ENCODE measurements around the gene WDR27.
"Not testable (repeated sequence)": the region's sequence is repeated elsewhere in the genome, so short reads cannot be mapped to it uniquely, and the experiment has no call there.

WDR27 gene

DNA sequence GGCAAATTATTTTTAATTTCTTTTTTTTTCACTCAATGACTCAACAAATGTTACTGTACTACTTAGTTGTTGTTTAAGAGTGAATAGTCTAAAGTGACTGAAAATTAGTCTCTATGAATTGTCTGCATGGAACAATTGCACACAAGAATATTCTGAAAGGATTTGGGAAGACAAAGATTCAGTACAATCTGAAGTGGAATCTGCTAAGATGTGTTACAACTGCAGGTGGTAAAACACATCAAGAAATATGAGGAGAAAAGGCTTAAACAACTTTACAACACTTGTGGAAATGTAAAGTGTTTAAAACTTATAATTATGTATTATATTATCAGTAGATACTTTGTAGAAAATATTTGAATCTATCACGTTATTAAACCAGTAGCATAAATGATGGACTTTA lies 193.4 kb downstream of the WDR27 start:
- DNase-seq = no peak

DNA sequence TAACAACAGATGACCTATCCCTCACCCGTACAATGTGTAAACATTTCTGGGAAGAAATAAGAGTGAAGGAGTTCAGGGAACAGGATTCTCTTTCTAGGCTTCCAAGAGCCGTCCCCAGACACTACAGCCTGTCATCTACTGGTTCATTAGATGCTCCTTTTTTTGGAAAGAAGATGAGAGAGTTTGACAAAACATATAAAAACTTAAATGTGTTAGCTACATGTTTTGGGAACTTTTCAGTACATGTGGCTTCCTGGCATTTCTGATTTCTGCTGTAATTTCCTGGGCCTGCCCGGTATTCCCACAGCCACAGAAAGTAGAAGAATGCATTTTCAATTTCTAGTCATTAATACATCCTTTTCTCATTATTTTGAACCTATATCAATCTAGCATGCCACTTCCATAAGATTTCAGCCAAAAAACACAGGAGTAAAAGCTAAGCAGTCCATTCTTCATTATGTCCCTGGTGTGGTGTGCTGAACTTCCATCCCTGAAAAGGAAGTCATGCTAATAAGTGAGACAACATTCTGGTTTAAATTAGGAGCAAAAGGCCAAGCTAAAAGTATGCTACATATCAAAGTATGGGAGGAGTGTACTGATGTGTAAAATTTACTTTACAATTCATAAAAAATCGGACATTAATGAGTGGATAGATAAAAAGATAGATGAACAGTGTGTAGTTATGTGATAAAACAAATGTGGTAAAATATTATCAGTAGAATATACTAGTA lies 198.2 kb downstream of the WDR27 start:
- DNase-seq = no peak

DNA sequence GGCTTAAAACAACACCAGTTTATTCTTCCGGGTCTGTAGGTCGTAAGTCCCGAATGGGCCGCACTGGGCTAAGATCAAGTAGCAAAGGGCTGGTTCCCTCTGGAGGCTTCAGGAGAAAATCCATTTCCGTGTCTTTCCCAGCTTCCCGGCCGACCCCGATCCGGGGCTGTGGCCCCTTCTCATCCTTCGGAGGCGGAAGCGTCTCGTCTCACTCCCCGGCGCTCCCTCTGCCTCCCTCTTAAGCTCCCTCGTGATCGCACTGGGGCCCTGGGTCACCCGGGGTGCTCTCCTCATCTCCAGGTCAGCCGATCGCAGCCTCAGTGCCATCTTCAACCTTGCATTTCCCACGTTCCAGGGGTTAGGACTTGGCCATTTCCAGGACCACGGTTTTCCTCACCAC lies 199.4 kb downstream of the WDR27 start:
- DNase-seq = no peak

DNA sequence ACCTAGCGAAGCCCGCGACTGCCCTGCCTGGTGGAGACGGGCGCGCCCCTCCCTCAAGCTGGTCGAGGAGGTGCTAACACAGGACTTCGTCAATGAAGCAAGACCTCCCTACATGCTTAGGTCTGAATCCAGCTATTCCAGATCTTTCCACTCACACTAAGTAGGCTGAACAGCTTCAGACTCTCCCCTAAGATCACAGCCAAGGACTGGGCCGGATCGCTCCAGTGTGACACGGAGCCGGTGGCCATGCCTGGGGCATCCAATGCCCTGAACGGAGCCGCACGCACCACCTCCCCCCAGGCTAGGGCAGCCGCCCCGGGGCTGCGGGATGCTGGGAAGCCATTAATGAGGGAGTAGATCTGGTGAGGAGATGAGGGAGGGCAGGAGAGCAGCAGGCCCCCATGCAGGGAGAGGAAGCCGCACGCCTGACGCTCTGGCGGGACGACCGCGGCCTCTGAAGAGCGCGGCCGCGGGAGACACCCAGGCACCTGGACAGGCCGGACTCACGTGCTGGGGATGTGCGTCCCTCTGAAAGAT lies 200.0 kb downstream of the WDR27 start:
- no peak for DNase-seq

DNA sequence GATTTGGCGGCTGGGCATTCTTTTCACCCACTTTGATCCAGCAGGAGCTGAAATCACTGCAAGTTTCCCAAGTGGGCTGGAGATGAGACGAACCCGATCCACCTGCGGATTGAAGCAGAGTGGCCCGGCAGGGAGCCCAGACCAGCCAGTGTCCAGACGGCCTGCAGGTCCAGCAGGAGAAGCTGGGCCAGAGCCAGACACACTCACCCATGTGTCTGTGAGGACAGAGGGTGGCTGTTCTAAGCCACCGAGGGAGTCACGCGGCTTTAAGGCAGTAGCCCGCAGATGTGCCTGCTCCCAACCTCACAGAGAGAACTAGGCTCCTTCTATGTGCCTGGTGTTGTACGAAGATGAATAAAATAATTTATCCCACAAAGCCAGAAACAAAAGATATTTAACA lies 200.7 kb downstream of the WDR27 start:
- DNase-seq = no peak

DNA sequence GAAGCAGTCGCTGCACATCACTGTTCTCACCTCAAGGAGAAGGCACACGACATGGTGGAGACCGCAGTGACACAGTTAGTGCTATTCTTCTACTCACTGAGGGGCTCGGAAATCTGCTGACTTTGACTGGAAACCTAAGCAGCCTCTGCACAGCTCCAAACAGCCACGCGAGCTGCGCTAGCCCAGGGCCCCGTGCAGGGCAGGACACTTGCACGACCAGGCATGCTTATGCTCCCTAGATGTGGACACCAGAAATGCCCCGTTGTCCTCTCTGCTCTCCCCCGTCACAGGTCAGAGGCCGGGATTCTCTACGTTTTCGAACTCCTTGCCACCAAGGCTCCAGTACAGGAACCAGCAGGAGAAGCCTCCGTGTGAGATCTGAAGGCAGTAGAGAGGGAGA lies 201.1 kb downstream of the WDR27 start:
- DNase-seq = no peak

DNA sequence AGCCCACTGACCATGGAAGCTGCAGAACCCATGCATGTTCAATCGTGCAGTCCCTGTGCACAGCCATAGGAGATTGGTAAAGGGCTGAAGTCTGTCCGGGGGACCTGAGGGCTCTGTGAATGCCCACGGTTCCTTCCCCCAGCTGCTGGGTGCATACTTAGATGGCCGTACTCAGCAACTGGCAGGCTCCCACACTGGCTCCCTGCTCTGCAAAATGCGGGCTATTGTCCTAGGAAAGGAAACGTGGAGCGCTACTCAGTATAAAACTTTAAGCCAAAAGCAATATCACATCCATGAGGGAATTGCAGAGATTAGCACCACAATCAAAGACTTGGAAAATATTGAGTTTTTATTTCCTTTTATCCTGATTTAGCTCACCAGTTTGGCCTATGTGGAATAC lies 202.0 kb downstream of the WDR27 start:
- DNase-seq = no peak

DNA sequence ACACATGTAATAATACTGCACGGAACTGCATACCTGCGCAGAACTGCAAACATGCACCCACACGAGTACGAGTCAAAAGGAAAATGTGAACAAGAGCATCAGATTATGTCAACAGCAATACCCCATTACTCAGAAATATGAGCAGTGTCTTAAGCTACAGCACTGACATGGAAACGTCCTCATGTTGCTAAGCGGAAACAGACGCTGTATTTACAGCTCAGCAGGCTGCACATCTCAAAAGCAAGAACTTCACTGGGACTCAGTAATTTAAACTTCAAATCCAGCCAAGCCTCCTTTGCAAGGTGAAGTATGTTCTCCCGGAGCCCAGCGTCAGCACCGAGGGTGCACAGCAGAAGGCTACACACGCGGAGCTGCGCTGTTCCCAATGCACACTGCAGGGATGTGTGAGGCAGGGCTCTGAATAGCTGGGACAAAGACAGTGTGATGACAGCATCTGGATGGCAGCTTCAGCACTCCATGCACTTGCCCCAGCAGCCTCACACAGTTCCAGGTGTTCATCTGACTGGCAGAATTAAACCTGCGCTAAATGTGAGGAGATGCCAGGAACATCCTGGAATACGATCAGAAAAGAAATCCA lies 202.8 kb downstream of the WDR27 start:
- no peak for DNase-seq

DNA sequence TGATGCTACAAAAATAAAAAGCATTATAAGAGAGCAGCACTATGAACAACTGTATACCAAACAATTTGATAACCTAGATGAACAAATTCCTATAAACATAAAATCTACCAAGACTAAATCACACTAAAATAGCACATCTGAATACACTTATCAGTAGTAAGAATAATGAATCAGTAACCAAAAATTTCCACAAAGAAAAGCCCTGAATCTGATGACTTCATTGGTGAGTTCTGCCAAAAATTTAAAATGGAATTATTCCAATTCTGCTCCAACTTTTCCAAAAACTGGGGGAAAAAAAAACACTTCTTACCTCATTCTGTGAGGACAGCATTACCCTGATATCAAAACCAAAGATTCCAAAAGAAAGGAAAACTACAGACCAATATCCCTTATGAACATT lies 206.2 kb downstream of the WDR27 start:
- DNase-seq = no peak

DNA sequence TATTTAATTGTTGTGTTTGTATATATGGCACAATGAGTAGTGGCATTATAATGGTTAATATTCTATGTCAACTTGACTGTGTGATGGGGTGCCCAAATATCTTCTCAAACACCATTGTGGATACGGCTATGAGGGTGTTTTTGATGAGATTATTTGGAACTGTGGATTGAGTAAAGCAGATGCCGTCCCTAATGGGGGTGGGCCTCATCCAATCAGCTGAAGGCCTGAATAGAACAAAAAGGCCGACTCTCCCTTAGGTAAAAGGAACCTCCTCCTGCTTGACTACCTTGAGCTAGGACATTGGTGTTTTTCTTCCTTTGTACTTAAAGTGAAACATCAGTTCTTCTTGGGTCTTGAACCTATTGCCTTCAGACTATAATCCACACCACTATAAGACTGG lies 207.8 kb downstream of the WDR27 start:
- DNase-seq = no peak

DNA sequence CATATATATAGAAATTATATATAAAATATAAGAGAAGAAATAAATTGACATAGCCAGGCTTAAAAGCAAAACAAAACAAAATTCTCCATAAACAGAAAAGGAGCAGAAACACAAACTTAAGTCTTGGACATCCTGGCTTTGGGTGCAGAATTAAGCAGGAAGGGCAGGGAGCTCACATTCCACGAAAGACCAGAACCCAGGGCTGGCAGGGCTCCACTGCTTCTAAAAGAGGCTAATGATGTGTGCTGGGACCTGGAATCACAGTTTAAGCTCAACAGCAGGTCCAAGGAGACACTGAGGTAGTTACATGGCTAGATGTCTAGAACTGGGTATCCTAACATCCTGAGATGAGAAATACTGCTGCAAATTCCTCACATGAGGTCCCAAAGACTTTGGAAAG lies 210.3 kb downstream of the WDR27 start:
- no peak for DNase-seq

DNA sequence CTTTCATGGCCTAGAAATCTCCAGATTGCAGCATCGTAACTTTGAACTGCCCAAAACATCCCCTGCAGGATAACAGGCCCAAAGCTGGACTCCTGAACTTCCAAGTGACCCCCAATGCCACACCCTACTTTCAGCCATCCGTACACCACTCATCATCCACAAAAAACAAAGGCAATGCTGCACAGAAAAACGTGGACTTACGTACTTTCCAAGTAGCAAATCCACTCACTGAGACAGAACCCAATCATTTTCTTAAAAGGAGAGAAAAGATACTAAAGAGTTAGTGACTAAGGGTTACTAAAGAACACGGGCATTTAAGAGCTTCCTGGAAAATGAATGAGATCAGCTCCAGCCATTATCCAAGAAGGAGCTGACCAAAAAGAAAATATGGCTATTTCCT lies 211.0 kb downstream of the WDR27 start:
- DNase-seq = no peak

DNA sequence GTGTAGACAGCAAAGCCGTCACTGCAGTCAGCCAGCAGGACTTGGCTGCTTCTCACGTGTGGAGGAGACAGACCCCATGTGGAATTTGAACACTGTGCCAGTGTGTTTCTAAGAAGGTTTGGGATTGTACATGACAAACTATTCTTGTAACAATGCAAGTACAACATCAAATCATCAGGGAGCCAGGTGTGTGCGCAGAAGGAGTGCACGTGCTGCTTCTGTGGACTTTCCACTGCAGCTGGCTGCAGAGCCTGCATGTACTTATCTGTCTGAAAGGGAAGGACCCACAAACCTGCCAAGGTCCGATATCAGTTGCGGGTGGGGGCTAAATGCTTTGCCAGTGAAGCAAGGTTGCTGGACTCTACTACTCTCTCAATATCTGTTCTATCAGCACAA lies 211.6 kb downstream of the WDR27 start:
- DNase-seq = no peak

DNA sequence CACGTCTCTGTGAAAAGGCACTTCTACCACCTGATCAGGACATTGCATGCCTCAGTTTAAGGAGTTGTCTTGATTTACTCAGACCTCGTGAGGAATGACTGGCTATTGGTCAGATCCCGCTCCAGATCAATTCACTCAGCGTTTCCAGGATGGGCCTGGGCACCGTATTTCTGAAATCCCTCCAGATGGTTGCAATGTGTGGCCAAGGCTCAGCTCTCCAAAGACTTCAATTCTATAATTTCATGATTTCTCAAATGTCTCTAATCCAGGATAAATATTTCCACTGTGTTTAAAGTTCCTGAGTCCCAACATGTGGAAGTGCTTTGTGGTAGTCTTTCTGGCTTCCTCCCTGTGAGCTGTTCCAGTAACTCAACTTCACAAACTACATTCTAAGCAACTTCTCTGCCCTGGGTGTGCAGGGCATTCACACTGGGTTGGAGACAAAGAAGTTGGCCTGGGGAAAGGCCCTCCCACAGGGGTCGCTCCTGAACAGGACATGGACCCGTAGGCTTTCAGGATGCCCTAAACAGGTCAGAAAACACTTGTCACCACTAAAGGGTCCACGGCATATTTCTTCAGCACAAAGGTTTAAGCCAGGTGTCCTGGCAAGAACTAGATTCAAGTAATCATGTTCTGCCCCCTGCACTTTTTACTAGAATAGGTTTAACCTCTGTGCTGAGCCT lies 212.1 kb downstream of the WDR27 start:
- DNase-seq = no peak

DNA sequence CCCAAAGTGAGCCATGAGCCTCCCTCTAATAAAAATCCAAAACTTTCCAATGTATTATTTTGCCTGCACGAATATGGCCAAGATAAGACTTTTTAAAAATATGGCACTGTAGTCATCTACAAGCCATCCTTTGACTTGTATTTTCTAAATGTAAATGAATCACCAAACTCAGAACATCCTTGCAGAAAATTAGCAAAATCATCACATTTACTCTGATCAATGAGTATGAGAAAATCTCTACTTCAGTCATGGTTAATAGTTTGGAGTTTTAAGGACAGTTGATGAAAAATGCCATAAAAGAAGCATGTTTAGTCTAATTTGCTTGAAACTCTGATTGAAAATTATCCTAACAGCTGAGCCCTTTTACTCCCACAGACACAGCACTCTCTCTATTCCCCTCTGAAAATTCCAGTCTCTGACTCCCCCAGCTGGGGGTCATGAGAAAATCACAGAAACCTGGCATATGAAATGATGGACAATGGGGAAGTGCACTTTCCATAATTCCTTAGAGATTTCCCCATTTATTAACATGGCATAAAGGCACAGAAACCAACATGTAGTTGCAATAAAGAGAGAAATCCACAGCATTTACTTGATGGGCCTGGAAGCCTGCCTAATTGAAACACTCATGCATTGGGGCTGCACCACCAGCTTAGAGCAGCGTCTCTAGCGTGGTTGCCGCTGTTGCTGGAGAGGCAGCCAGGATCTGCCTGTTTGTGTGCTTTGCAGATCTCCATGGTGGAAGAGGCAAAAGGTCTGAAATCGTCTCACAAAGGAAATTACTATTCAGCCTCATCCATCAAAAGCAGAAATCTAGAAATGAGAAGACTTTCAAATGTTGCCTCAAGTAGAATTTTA lies 214.0 kb downstream of the WDR27 start:
- no peak for DNase-seq

DNA sequence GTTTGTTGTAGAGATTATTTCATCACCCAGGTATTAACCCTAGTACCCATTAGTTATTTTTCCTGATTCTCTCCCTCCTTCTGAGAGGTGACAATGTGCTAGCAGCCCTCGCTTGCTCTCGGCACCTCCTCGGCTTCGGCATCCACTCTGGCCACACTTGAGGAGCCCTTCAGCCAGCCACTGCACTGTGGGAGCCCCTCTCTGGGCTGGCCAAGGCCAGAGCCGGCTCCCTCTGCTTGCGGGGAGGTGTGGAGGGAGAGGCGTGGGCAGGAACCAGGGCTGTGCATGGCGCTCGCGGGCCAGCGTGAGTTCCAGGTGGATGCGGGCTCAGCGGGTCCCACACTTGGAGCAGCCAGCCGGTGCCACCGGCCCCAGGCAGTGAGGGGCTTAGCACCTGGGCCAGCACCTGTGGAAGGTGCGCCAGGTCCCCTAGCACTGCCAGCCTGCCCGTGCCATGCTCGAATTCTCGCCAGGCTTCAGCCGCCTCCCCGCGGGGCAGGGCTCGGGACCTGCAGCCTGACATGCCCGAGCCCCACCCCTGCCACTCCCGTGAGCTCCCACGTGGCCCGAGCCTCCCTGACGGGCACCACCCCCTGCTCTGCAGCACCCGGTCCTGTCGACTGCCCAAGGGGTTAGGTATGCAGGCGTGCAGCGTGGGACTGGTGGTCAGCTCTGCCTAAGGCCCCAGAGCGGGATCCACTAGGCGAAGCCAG lies 221.9 kb downstream of the WDR27 start:
- no peak for DNase-seq

DNA sequence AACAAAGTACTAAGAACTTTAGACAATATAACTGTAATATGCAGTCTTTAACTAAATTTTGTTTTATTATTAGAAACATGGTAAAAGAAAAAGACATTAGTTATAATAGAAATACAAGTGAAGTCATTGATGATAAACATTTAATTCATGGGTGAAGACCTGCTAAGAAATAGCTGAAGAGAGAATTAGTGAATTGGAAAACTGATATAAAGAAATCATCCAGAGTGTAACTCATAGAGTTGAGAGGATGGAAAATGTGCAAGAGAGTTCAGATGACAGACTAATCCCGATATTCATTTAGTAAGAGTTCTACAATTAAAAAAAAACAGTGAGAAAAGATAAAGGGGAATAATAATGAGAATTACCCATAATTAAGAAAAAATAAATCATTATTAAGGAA lies 227.5 kb downstream of the WDR27 start:
- DNase-seq = no peak

DNA sequence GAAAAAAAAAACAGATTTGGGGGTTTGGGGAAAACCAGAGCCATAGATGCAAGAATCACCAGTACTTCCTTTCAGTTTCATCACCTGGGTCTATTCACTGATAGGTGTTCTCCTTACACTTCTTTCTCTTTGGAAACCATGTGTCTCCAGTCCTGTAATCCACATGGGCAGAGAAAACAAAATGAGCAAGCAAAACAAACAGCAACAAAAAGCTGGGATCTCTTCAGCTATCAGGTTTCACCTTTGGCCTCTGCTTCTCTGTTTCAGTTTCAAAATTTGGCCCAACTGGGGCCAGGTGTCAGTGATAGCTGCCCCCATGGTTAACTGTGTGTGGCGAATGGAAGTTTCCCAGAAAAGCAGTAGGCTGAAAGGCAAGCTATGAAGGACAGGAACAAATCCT lies 228.2 kb downstream of the WDR27 start:
- DNase-seq = no peak

DNA sequence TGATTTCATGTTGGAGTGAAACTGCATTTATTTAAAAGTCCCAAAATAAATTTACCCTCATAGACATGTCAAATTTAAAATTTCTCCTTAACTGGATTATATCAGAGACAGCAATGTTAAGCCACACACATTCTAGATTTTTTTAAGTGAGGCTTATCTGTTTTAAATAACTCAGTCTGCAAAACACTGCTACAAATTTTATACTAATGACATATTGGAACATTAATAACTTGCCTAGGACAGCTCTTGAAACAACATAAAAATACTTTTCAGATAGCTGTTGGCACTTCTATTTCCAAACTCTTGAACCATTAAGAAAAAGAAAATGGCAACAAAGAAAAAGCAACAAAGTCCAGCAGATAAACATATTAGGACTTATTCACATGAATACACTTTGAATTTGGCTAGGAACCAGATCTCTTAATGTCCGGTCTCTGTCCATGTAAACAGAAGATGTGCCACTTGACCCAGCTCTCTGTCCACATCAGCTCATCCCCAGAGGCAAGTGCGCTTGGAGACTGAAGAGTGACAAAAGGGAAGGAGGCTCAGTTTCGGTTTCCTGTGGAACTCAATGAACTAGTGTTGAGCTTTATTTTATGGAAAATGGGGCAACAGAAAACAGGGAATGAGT lies 228.9 kb downstream of the WDR27 start:
- DNase-seq = no peak

DNA sequence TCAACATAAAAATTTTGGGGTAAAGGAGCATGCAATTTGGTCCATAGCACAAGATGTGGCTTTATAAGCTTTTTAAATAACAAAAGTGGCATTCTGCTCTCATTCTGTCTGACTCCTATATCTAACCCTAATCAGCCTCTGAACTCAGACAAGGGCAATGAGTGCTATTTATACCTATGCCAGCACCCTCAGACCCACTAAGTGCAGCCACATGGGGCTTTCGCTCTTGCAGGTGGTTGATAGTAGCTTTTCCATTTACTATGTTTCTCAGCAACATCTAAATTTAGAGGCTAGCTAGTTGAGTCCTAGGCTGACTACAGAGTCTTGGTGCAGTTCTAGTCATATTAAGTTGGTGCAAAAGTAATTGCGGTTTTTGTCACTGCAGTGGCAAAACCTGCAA lies 231.0 kb downstream of the WDR27 start:
- no peak for DNase-seq

DNA sequence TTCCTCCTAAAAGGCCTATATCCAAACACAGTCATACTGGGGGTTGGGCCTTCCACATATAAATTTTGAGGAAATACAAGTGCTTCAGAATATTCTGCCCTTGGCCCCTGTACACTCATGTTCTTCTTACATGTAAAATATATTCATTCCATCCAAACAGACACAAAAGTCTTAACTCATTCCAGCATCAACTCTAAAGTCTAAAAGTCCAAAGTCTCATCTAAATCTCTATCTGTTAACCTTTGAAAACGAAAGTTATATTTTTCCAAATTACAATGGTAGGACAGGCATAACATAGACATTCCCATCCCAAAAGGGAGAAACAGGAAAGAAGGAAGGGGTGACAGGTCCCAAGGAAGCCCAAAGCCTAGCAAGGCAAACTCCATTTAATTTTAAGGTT lies 232.8 kb downstream of the WDR27 start:
- DNase-seq = no peak

DNA sequence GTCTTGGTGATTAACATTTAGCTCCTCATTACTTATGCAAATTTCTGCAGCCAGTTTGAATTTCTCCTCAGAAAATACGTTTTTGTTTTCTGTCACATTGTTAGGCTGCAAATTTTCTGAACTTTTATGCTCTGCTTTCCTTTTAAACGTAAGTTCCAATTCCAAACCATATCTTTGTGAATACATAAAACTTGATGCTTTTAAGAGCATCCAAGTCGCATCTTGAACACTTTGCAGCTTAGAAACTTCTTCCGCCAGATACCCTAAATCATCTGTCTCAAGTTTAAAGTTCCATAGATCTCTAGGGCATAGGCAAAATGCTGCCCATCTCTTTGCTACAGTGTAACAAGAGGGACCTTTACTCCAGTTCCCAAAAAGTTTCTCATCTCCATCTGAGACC lies 234.1 kb downstream of the WDR27 start:
- not testable (repeated sequence) for DNase-seq

All from hematopoietic multipotent progenitor cell treated with erythropoietin and hydrocortisone succinate and interleukin-3 and kit ligand, for 4 days (in vitro differentiated cells).